ENCODE measurements around the gene SEPHS1. TPM values are rescaled to one million over a fixed set of nuclear protein-coding genes. Genes with fewer than 3 reads are reported as not detected.

SEPHS1 gene
- total and polyA plus RNA-seq, 2 of the 8 experiments (the other 6 are each of a cell fraction or from before 2014, with no cell fraction given), result 270 to 683 TPM

GRCh38 chr10:13337128-13337826 lies 10.8 kb downstream of the SEPHS1 start (continued):
- TF ChIP-seq SIRT6 (IDR thresholded peaks at IDR 0.05; ENCODE audit: low read length) (no peak), ZNF274 (IDR thresholded peaks at IDR 0.05; ENCODE audit: borderline replicate concordance, extremely low read depth, low read length) (no peak)

All from H1 (cell line).